IPS-20b (cell line): ENCODE measurements around the gene SLC25A22.

Experiments
- H3K27ac ChIP-seq: one replicate; pipeline ENCODE4 v1.5.1; 2013; ENCODE audit warnings: low read length
- H3K27me3 ChIP-seq: 2 replicates; pipeline ENCODE4 v1.6.1; 2013; ENCODE audit warnings: mild to moderate bottlenecking, low read length, inconsistent platforms; ENCODE audit not compliant: insufficient read depth
- H3K36me3 ChIP-seq: 2 replicates; pipeline ENCODE4 v1.6.1; 2013; ENCODE audit warnings: low read depth, mild to moderate bottlenecking, inconsistent platforms, low read length, moderate library complexity; ENCODE audit not compliant: insufficient read depth
- H3K4me1 ChIP-seq: 2 replicates; pipeline ENCODE4 v1.6.1; 2013; ENCODE audit warnings: mild to moderate bottlenecking, control low read depth, inconsistent platforms, low read length, moderate library complexity; ENCODE audit not compliant: insufficient read depth
- H3K4me3 ChIP-seq: 2 replicates; pipeline ENCODE4 v1.5.1; 2013; ENCODE audit warnings: mild to moderate bottlenecking, low read length, inconsistent platforms
- H3K9ac ChIP-seq: 2 replicates; pipeline ENCODE4 v1.6.1; 2013; ENCODE audit warnings: low read depth, mild to moderate bottlenecking, inconsistent platforms, low read length, moderate library complexity
- H3K9me3 ChIP-seq: 2 replicates; pipeline ENCODE4 v1.6.1; 2013; ENCODE audit warnings: mild to moderate bottlenecking, low read depth, low read length, inconsistent platforms; ENCODE audit not compliant: insufficient read depth

The SLC25A22 gene

GRCh38 chr11:808427-809286, 10.6 kb upstream of the SLC25A22 start:
- Histone ChIP-seq H3K4me1 (peaks cover 10% of the 10 kb centered on the region; the same call in 1 of the 2 replicates), H3K36me3 (peaks cover 32% of the 10 kb centered on the region), H3K4me3 (peak overlapping the region; percentile 97), H3K27me3 (no peaks in the 10 kb centered on the region), H3K9ac (peak overlapping the region; percentile 100), H3K9me3 (no peaks in the 10 kb centered on the region), H3K27ac (peak overlapping the region; percentile 100)

GRCh38 chr11:804599-804964, 6.5 kb upstream of the SLC25A22 start:
- Histone ChIP-seq H3K36me3 (peaks cover 18% of the 10 kb centered on the region; the same call in 1 of the 2 replicates), H3K27me3 (no peaks in the 10 kb centered on the region), H3K9ac (peak overlapping the region; percentile 79; the same call in 1 of the 2 replicates), H3K4me3 (peak overlapping the region; percentile 79), H3K27ac (no peak overlapping the region), H3K4me1 (peaks cover 4% of the 10 kb centered on the region; the same call in 1 of the 2 replicates), H3K9me3 (no peaks in the 10 kb centered on the region)

- peaks cover 18% of the 10 kb centered on the region; the same call in 1 of the 2 replicates for H3K36me3 ChIP-seq
- H3K4me3 ChIP-seq, result peak overlapping the region; percentile 79
- no peak overlapping the region for H3K27ac ChIP-seq
- H3K9me3 ChIP-seq, result no peaks in the 10 kb centered on the region
- H3K4me1 ChIP-seq, result peaks cover 4% of the 10 kb centered on the region; the same call in 1 of the 2 replicates
- peak overlapping the region; percentile 79; the same call in 1 of the 2 replicates for H3K9ac ChIP-seq
- H3K27me3 ChIP-seq, result no peaks in the 10 kb centered on the region
Measured at GRCh38 chr11:803770-804598, 5.9 kb upstream of the SLC25A22 start.

- H3K9ac ChIP-seq, result no peak overlapping the region; the same call in 1 of the 2 replicates
- H3K9me3 ChIP-seq, result no peaks in the 10 kb centered on the region
- H3K27ac ChIP-seq, result no peak overlapping the region
- H3K4me1 ChIP-seq, result peaks cover 4% of the 10 kb centered on the region; the same call in 1 of the 2 replicates
- H3K36me3 ChIP-seq, result peaks cover 18% of the 10 kb centered on the region; the same call in 1 of the 2 replicates
- H3K27me3 ChIP-seq, result no peaks in the 10 kb centered on the region
- H3K4me3 ChIP-seq, result no peak overlapping the region
Measured at GRCh38 chr11:803467-803742, 5.3 kb upstream of the SLC25A22 start.

- no peak overlapping the region for H3K9ac ChIP-seq
- H3K36me3 ChIP-seq, result peaks cover 18% of the 10 kb centered on the region; the same call in 1 of the 2 replicates
- H3K4me3 ChIP-seq, result no peak overlapping the region
- H3K27ac ChIP-seq, result no peak overlapping the region
- no peaks in the 10 kb centered on the region for H3K9me3 ChIP-seq
- peaks cover 4% of the 10 kb centered on the region; the same call in 1 of the 2 replicates for H3K4me1 ChIP-seq
- no peaks in the 10 kb centered on the region for H3K27me3 ChIP-seq
Measured at GRCh38 chr11:802693-803466, 4.8 kb upstream of the SLC25A22 start.

- Histone ChIP-seq H3K9me3 (no peaks in the 10 kb centered on the region), H3K4me1 (peaks cover 5% of the 10 kb centered on the region; the same call in 1 of the 2 replicates), H3K9ac (no peak overlapping the region), H3K4me3 (no peak overlapping the region), H3K27ac (no peak overlapping the region), H3K36me3 (peaks cover 18% of the 10 kb centered on the region; the same call in 1 of the 2 replicates), H3K27me3 (no peaks in the 10 kb centered on the region)
Measured at GRCh38 chr11:802018-802617, 4.0 kb upstream of the SLC25A22 start.

- H3K4me1 ChIP-seq, result peaks cover 8% of the 10 kb centered on the region; the same call in 1 of the 2 replicates
- no peaks in the 10 kb centered on the region for H3K27me3 ChIP-seq
- H3K4me3 ChIP-seq, result no peak overlapping the region
- no peak overlapping the region for H3K9ac ChIP-seq
- no peak overlapping the region for H3K27ac ChIP-seq
- H3K36me3 ChIP-seq, result peaks cover 18% of the 10 kb centered on the region; the same call in 1 of the 2 replicates
- H3K9me3 ChIP-seq, result no peaks in the 10 kb centered on the region
Measured at GRCh38 chr11:801097-801780, 3.2 kb upstream of the SLC25A22 start.

GRCh38 chr11:800473-800872, 2.4 kb upstream of the SLC25A22 start:
- H3K27ac ChIP-seq, result no peak overlapping the region
- peaks cover 8% of the 10 kb centered on the region; the same call in 1 of the 2 replicates for H3K4me1 ChIP-seq
- no peaks in the 10 kb centered on the region for H3K27me3 ChIP-seq
- no peaks in the 10 kb centered on the region for H3K9me3 ChIP-seq
- H3K4me3 ChIP-seq, result no peak overlapping the region
- H3K36me3 ChIP-seq, result peaks cover 18% of the 10 kb centered on the region; the same call in 1 of the 2 replicates
- no peak overlapping the region for H3K9ac ChIP-seq

GRCh38 chr11:799641-800316, 1.7 kb upstream of the SLC25A22 start:
- no peak overlapping the region for H3K4me3 ChIP-seq
- no peak overlapping the region for H3K9ac ChIP-seq
- H3K27ac ChIP-seq, result no peak overlapping the region
- H3K27me3 ChIP-seq, result no peaks in the 10 kb centered on the region
- H3K4me1 ChIP-seq, result peaks cover 8% of the 10 kb centered on the region; the same call in 1 of the 2 replicates
- H3K9me3 ChIP-seq, result no peaks in the 10 kb centered on the region
- peaks cover 18% of the 10 kb centered on the region; the same call in 1 of the 2 replicates for H3K36me3 ChIP-seq
